ENCODE measurements around the gene CACNB2.

GRCh38 chr10:18221123-18221522, 80.9 kb downstream of the CACNB2 start:
- TF ChIP-seq POLR2AphosphoS5 (IDR thresholded peaks at IDR 0.05; ENCODE audit: low read depth) (no peak), CTCF (IDR thresholded peaks at IDR 0.05; ENCODE audit: insufficient read depth, low read length) (no peak), GABPA (IDR thresholded peaks at IDR 0.05; ENCODE audit: low read depth) (no peak), SPI1 (IDR thresholded peaks at IDR 0.05; ENCODE audit: borderline replicate concordance, low read depth) (no peak)
- TF ChIP-seq, protein P1, sequence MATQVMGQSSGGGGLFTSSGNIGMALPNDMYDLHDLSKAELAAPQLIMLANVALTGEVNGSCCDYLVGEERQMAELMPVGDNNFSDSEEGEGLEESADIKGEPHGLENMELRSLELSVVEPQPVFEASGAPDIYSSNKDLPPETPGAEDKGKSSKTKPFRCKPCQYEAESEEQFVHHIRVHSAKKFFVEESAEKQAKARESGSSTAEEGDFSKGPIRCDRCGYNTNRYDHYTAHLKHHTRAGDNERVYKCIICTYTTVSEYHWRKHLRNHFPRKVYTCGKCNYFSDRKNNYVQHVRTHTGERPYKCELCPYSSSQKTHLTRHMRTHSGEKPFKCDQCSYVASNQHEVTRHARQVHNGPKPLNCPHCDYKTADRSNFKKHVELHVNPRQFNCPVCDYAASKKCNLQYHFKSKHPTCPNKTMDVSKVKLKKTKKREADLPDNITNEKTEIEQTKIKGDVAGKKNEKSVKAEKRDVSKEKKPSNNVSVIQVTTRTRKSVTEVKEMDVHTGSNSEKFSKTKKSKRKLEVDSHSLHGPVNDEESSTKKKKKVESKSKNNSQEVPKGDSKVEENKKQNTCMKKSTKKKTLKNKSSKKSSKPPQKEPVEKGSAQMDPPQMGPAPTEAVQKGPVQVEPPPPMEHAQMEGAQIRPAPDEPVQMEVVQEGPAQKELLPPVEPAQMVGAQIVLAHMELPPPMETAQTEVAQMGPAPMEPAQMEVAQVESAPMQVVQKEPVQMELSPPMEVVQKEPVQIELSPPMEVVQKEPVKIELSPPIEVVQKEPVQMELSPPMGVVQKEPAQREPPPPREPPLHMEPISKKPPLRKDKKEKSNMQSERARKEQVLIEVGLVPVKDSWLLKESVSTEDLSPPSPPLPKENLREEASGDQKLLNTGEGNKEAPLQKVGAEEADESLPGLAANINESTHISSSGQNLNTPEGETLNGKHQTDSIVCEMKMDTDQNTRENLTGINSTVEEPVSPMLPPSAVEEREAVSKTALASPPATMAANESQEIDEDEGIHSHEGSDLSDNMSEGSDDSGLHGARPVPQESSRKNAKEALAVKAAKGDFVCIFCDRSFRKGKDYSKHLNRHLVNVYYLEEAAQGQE (IDR thresholded peaks at IDR 0.05; ENCODE audit: insufficient replicate concordance, low read depth): no peak

All from HL-60 (cell line).